HPDE6-E6E7 (cell line): ENCODE measurements around the gene SLC6A7.
"Not testable (repeated sequence)": the region's sequence is repeated elsewhere in the genome, so short reads cannot be mapped to it uniquely, and the experiment has no call there.

Source experiments
- DNase-seq: peaks from one replicate; pipeline ENCODE4 v3.0.0; 2011; ENCODE audit warnings: missing footprints; ENCODE audit errors: extremely low spot score

SLC6A7 gene

GRCh38 chr5:150217038-150217437, 27.2 kb downstream of the SLC6A7 start:
- no peak for DNase-seq

- DNase-seq = peak; percentile 82
Measured at GRCh38 chr5:150217873-150218692, 28.2 kb downstream of the SLC6A7 start.

- DNase-seq = no peak
Measured at GRCh38 chr5:150218693-150219035, 28.8 kb downstream of the SLC6A7 start.

- no peak for DNase-seq
Measured at GRCh38 chr5:150219142-150219541, 29.3 kb downstream of the SLC6A7 start.

- DNase-seq = no peak
Measured at GRCh38 chr5:150219861-150220260, 30.0 kb downstream of the SLC6A7 start.

GRCh38 chr5:150221471-150221870, 31.6 kb downstream of the SLC6A7 start:
- no peak for DNase-seq

GRCh38 chr5:150222906-150223305, 33.0 kb downstream of the SLC6A7 start:
- DNase-seq = no peak

GRCh38 chr5:150223474-150223873, 33.6 kb downstream of the SLC6A7 start:
- DNase-seq = no peak

GRCh38 chr5:150224483-150225027, 34.7 kb downstream of the SLC6A7 start:
- DNase-seq = no peak

GRCh38 chr5:150227036-150227435, 37.2 kb downstream of the SLC6A7 start:
- no peak for DNase-seq

GRCh38 chr5:150227606-150228273, 37.9 kb downstream of the SLC6A7 start:
- no peak for DNase-seq

GRCh38 chr5:150229571-150229970, 39.7 kb downstream of the SLC6A7 start:
- DNase-seq = no peak

- DNase-seq = no peak
Measured at GRCh38 chr5:150230842-150231241, 41.0 kb downstream of the SLC6A7 start.

GRCh38 chr5:150233706-150234105, 43.8 kb downstream of the SLC6A7 start:
- DNase-seq = not testable (repeated sequence)

GRCh38 chr5:150234576-150235499, 45.0 kb downstream of the SLC6A7 start:
- no peak for DNase-seq

GRCh38 chr5:150235500-150235854, 45.6 kb downstream of the SLC6A7 start:
- no peak for DNase-seq

GRCh38 chr5:150236313-150236712, 46.5 kb downstream of the SLC6A7 start:
- no peak for DNase-seq

GRCh38 chr5:150236981-150237754, 47.3 kb downstream of the SLC6A7 start:
- no peak for DNase-seq

- DNase-seq = no peak
Measured at GRCh38 chr5:150238646-150239045, 48.8 kb downstream of the SLC6A7 start.

GRCh38 chr5:150239099-150239793, 49.4 kb downstream of the SLC6A7 start:
- no peak for DNase-seq

- DNase-seq = no peak
Measured at GRCh38 chr5:150239794-150240122, 49.9 kb downstream of the SLC6A7 start.
